ENCODE results near the gene GATA3. TPM values are rescaled to one million over a fixed set of nuclear protein-coding genes. Genes with fewer than 3 reads are reported as not detected.
"Not testable (repeated sequence)": the region's sequence is repeated elsewhere in the genome, so short reads cannot be mapped to it uniquely, and the experiment has no call there.

GATA3 gene
- total RNA-seq, 3 donors from 2014 or later = 0.47 to 0.87 (median 0.55) TPM

DNA sequence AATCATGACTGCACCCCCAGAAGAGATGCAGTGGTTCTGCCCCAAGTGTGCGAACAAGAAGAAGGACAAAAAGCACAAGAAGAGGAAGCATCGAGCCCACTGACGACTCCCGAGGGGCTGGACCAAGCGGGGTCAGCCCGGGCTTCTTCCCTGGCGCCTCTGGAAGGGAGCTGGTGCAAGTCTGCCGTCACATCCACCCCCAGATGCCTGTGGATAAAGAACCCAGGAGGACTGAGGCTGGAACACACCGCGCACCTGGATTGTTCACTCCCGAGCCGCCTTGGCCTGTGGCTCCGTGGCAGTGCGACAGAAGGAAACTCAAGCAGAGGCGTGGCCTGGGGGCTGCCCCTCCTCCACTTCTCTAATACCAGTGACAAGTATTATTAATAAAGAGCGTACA, 39.8 kb upstream of the GATA3 start:
- H3K36me3 ChIP-seq (ENCODE audit: low read depth) = no peaks in the 10 kb centered on the region
- no peak overlapping the region for H3K4me3 ChIP-seq
- intact Hi-C loops (cut with DNase I, micrococcal nuclease) = no loop called here
- H3K4me1 ChIP-seq (ENCODE audit: low read depth) = no peaks in the 10 kb centered on the region
- ATAC-seq = no peak
- H3K9me3 ChIP-seq = no peaks in the 10 kb centered on the region
- TF ChIP-seq, protein P1, sequence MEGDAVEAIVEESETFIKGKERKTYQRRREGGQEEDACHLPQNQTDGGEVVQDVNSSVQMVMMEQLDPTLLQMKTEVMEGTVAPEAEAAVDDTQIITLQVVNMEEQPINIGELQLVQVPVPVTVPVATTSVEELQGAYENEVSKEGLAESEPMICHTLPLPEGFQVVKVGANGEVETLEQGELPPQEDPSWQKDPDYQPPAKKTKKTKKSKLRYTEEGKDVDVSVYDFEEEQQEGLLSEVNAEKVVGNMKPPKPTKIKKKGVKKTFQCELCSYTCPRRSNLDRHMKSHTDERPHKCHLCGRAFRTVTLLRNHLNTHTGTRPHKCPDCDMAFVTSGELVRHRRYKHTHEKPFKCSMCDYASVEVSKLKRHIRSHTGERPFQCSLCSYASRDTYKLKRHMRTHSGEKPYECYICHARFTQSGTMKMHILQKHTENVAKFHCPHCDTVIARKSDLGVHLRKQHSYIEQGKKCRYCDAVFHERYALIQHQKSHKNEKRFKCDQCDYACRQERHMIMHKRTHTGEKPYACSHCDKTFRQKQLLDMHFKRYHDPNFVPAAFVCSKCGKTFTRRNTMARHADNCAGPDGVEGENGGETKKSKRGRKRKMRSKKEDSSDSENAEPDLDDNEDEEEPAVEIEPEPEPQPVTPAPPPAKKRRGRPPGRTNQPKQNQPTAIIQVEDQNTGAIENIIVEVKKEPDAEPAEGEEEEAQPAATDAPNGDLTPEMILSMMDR (IDR thresholded peaks at IDR 0.05) = no peak
- no peak for DNase-seq

DNA sequence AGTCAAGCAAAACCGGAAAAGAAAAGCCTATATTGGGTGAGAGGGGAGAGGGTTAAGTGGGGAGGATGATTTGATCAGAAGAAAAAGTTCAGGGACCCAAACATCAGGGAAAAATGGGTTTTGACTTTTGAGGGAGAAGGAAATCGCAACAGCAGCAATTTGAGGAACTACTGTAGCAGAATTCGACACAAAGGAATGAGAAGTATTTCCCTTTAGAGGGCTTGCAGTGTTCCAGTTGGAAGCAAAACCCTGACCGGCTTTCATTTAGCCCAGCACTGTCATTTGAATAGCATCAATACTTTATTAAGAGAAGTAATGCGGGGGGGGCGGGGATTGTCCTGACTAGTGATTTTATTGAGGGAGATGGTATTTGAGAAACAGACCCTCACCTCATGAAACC, 37.2 kb upstream of the GATA3 start:
- TF ChIP-seq, protein P1 (IDR thresholded peaks at IDR 0.05) = no peak
- ATAC-seq = no peak
- no peaks in the 10 kb centered on the region for H3K36me3 ChIP-seq (ENCODE audit: low read depth)
- no peaks in the 10 kb centered on the region for H3K4me1 ChIP-seq (ENCODE audit: low read depth)
- DNase-seq = no peak
- intact Hi-C loops (cut with DNase I, micrococcal nuclease) = no loop called here
- H3K9me3 ChIP-seq = no peaks in the 10 kb centered on the region
- no peak overlapping the region for H3K4me3 ChIP-seq

DNA sequence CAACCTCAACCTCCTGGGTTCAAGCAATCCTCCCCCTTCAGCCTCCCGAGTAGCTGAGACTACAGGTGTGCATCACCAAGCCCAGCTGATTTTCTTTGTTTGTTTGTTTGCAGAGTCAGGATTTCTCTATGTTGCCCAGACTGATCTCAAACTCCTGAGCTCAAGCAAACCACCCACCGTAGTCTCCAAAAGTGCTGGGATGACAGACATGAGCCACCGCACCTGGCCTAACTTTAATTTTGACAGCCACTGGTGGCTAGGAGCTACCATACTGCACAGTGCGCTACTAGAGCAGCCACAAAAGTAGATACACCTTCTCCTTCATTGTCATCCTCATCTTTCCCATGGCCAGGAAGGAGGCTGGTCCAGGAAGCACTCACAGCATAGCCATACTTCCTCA, 31.2 kb upstream of the GATA3 start:
- Histone ChIP-seq H3K4me3 (no peak overlapping the region), H3K36me3 (ENCODE audit: low read depth) (no peaks in the 10 kb centered on the region), H3K4me1 (ENCODE audit: low read depth) (no peaks in the 10 kb centered on the region), H3K9me3 (no peaks in the 10 kb centered on the region)
- TF ChIP-seq, protein P1 (IDR thresholded peaks at IDR 0.05) = no peak
- no peak for DNase-seq
- no peak for ATAC-seq
- intact Hi-C loops (cut with DNase I, micrococcal nuclease) = no loop called here

DNA sequence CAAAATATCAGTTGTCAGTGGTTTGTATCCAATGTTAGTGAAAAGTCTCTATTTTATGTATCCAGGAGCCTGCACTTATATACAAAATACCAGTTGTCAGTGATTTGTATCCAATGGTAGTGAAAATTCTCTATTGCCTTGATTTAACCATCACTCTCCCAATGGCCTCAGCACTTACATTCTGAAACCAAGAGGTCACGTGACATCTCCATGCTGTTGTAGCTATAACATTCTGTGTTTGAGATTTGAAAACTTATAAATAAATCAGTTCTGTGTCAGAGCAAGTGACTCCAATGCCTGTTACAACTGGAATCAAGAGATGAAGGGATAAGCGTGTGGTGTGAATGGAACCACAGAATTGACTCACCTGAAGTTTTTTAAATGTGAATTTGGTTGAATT, 30.6 kb upstream of the GATA3 start:
- intact Hi-C loops (cut with DNase I, micrococcal nuclease) = no loop called here
- Histone ChIP-seq H3K4me1 (ENCODE audit: low read depth) (no peaks in the 10 kb centered on the region), H3K36me3 (ENCODE audit: low read depth) (no peaks in the 10 kb centered on the region), H3K9me3 (no peaks in the 10 kb centered on the region), H3K4me3 (no peak overlapping the region)
- DNase-seq (no peak), ATAC-seq (no peak)
- TF ChIP-seq, protein P1 (IDR thresholded peaks at IDR 0.05) = no peak

DNA sequence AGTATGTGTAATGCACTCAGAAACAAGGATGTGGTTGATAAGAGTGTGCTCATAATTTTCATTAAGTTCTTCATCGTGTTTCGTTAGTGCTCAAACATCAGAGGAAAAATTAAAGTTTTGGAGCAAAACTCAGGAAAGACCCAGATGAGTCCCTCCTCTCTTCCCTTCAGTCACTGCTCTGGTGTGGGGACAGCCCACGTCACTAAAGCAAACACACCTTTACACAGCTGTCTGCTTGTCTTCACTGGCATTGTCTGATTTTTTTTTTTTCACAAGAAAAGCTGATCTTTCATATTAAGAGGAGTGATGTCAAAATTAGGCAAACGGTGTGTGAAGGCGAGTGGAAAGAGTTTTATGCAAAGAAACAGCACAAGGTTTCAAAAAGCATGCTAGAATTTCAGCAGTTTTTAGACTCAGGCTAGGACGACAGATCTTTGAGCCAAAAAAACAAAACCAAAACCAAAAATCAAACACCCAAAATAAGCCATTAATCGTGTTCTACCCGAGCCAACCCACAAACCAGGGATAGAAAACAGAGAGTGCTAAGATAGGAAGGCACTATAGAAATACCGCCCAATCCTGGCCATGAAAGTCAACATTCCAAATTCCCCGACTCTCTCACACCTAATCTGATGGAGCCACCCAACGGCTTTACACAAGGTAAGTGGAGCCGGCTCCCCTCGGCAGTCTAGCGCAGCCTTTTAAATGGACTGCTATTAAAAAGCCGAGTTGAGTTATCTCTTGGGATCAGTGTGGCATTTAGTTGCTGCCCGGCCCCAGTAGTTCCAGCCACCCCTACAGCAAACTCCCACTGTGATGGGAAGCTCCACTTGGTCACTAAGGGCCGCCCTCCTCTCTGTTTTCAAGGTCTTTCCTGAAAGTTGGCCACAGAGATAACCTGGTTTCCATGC, 27.9 kb upstream of the GATA3 start:
- H3K4me3 ChIP-seq = no peak overlapping the region
- no peaks in the 10 kb centered on the region for H3K36me3 ChIP-seq (ENCODE audit: low read depth)
- H3K9me3 ChIP-seq = no peaks in the 10 kb centered on the region
- no peaks in the 10 kb centered on the region for H3K4me1 ChIP-seq (ENCODE audit: low read depth)
- ATAC-seq (no peak), DNase-seq (no peak)
- intact Hi-C loops (cut with DNase I, micrococcal nuclease) = no loop called here
- TF ChIP-seq, protein P1 (IDR thresholded peaks at IDR 0.05) = no peak

DNA sequence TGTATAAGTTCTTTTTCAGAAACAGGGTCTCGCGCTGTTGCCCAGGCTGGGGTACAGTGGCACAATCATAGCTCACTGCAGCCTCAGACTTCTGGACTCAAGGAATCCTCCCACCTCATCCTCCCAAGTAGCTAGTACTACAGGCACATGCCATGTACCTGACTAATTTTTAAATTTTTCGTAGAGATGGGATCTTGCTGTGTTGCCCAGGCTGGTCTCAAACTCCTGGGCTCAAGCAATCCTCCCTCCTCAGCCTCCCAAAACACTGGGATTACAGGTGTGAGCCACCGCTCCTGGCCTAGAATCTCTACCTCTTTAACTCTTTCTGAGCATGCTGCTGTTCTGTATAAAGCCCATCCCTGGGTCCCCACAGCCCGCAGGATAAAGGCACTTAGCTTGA, 23.3 kb upstream of the GATA3 start:
- H3K4me1 ChIP-seq (ENCODE audit: low read depth); H3K4me3 ChIP-seq; ATAC-seq; H3K36me3 ChIP-seq (ENCODE audit: low read depth); intact Hi-C loops (cut with DNase I, micrococcal nuclease); DNase-seq; H3K9me3 ChIP-seq: not testable (repeated sequence)

Measured in mucosa of descending colon (tissue), 3 donors.